B cell (primary cell): ENCODE results near the gene HMG20A. TPM values are rescaled to one million over a fixed set of nuclear protein-coding genes. Genes with fewer than 3 reads are reported as not detected.
A peak's percentile ranks its signal among the peaks of the same experiment; 100 is the strongest.

ENCODE experiments used
- ATAC-seq: fragments of 200-7000 bp; cut with Tn5 transposase; one replicate; pipeline ENCODE4 v1.10.0; 2021; ENCODE audit warnings: low read depth, mild to moderate bottlenecking, moderate number of reproducible peaks, moderate library complexity
- CTCF ChIA-PET: fragments of 350-600 bp; sonication (Branson Sonifier 250); formaldehyde crosslinking; loops from one replicate; lab custom pipeline; 2021; ENCODE audit warnings: antibody characterized with exemption, inconsistent platforms; lab: Charles Lee
- POLR2A ChIA-PET: fragments of 350-600 bp; sonication (Branson Sonifier 250); formaldehyde crosslinking; loops from one replicate; lab custom pipeline; 2021; ENCODE audit warnings: antibody characterized with exemption; lab: Charles Lee
- DNase-seq: peaks from one replicate; pipeline ENCODE4 v3.0.0; 2013
- H2AFZ ChIP-seq: 2 replicates; pipeline ENCODE4 v1.6.1; 2012; ENCODE audit warnings: mild to moderate bottlenecking, low read depth, low read length; ENCODE audit not compliant: insufficient read depth, poor library complexity, severe bottlenecking
- H3K27ac ChIP-seq, 2 donors: 1 replicate in 1 of 2; 2 replicates in 1 of 2; pipeline ENCODE4 v1.5.1; 2012 to 2013; ENCODE audit warnings: low read length in 2 of 2, mild to moderate bottlenecking in 2 of 2, moderate library complexity in 1 of 2
- H3K27me3 ChIP-seq, 4 experiments: fragments of 200-600 bp in 1 of 4; sonication (generic) in 1 of 4; replicated peaks in 1 of 4; 1 replicate in 2 of 4; 2 replicates in 2 of 4; pipeline versions ENCODE4 v1.6.1 to v1.7.0; 2013 to 2016; ENCODE audit warnings: low read length in 3 of 4, mild to moderate bottlenecking in 2 of 4, mixed read lengths in 1 of 4, moderate library complexity in 1 of 4; ENCODE audit not compliant: insufficient read depth in 4 of 4, control insufficient read depth in 3 of 4; ENCODE audit errors: control extremely low read depth in 1 of 4
- H3K36me3 ChIP-seq, 2 experiments: replicated peaks in 1 of 2; 1 replicate in 1 of 2; 2 replicates in 1 of 2; pipeline versions ENCODE4 v1.6.1 to v1.7.1; 2013; ENCODE audit warnings: low read length in 1 of 2; ENCODE audit not compliant: insufficient read depth in 2 of 2, control insufficient read depth in 1 of 2; ENCODE audit errors: control extremely low read depth in 1 of 2, extremely low read depth in 1 of 2
- H3K4me1 ChIP-seq, 2 donors: fragments of 200-600 bp in 1 of 2; sonication (generic) in 1 of 2; 1 replicate in 1 of 2; 2 replicates in 1 of 2; pipeline versions ENCODE4 v1.5.1 to v1.6.1; 2013 to 2017; ENCODE audit warnings: low read length in 2 of 2; ENCODE audit not compliant: control insufficient read depth in 2 of 2, insufficient read depth in 2 of 2
- H3K4me2 ChIP-seq: replicated peaks from 2 replicates; pipeline ENCODE3; 2012; ENCODE audit warnings: mild to moderate bottlenecking, low read depth, low read length; ENCODE audit not compliant: poor library complexity, severe bottlenecking
- H3K4me3 ChIP-seq, 5 experiments: fragments of 200-600 bp in 1 of 5; sonication (generic) in 1 of 5; 1 replicate in 3 of 5; 2 replicates in 2 of 5; pipeline versions ENCODE4 v1.5.1 to v1.7.0; 2011 to 2016; ENCODE audit warnings: low read length in 4 of 5, mild to moderate bottlenecking in 4 of 5, low read depth in 2 of 5, control low read depth in 1 of 5, moderate library complexity in 1 of 5; ENCODE audit not compliant: insufficient read depth in 1 of 5; ENCODE audit errors: control extremely low read depth in 1 of 5, extremely low read depth in 1 of 5
- H3K79me2 ChIP-seq: fragments of 200-600 bp; sonication (generic); one replicate; pipeline ENCODE4 v1.6.0; 2016; ENCODE audit warnings: low read length; ENCODE audit not compliant: control insufficient read depth, insufficient read depth
- H3K9ac ChIP-seq: fragments of 200-600 bp; sonication (generic); 2 replicates; pipeline ENCODE4 v1.6.1; 2017; ENCODE audit warnings: mild to moderate bottlenecking, low read length, moderate library complexity
- H3K9me3 ChIP-seq, 3 donors: one replicate each; pipeline versions ENCODE4 v1.6.1 to v1.7.1; 2013; ENCODE audit warnings: low read length in 2 of 3; ENCODE audit not compliant: control insufficient read depth in 2 of 3, insufficient read depth in 1 of 3; ENCODE audit errors: control extremely low read depth in 1 of 3
- H4K20me1 ChIP-seq: 2 replicates; pipeline ENCODE4 v1.6.0; 2012; ENCODE audit warnings: mild to moderate bottlenecking, low read length; ENCODE audit not compliant: insufficient read depth, control insufficient read depth, poor library complexity, severe bottlenecking
- H3K27ac Mint-ChIP-seq: one replicate; pipeline ENCODE4 v1.8.0; 2021; ENCODE audit warnings: mixed read lengths
- H3K27me3 Mint-ChIP-seq: one replicate; pipeline ENCODE4 v1.8.0; 2021; ENCODE audit warnings: mixed read lengths
- H3K4me1 Mint-ChIP-seq: one replicate; pipeline ENCODE4 v1.8.0; 2021; ENCODE audit warnings: mixed read lengths
- H3K4me3 Mint-ChIP-seq: one replicate; pipeline ENCODE4 v1.8.0; 2021; ENCODE audit warnings: mixed read lengths
- H3K9me3 Mint-ChIP-seq: one replicate; pipeline ENCODE4 v1.8.0; 2022; ENCODE audit warnings: mixed read lengths; ENCODE audit not compliant: insufficient read depth
- EZH2 ChIP-seq: IDR thresholded peaks from 2 replicates; pipeline ENCODE4 v1.6.1; 2012; ENCODE audit warnings: borderline replicate concordance, low read depth, mild to moderate bottlenecking, moderate library complexity, low read length; ENCODE audit not compliant: insufficient read depth, poor library complexity, severe bottlenecking
- WGBS: methylation state at CpG from one replicate; pipeline ENCODE4 v1.1.5; 2013; ENCODE audit warnings: missing lambda C conversion rate; ENCODE audit not compliant: insufficient coverage; 5-methylcytosine and 5-hydroxymethylcytosine counted together
- intact Hi-C: fragments of 100-400 bp; cut with micrococcal nuclease; formaldehyde crosslinking; loops from one replicate; pipeline ENCODE4 v1.10.0; 2022
- polyA plus RNA-seq: library from polyadenylated mRNA; depleted of rRNA; stranded (reverse); fragments of >200 nt; gene quantifications from 2 replicates; pipeline ENCODE4 v1.2.3, GENCODE V29; 2012
- total RNA-seq, 2 donors: library from RNA; stranded (reverse); fragments of 120-200 nt in 1 of 2; gene quantifications; 1 replicate in 1 of 2; 2 replicates in 1 of 2; pipeline versions ENCODE4 v1.2.3 to v1.2.4, GENCODE V29; 2013 to 2022
- TF ChIP-seq, protein P1 (sequence below): fragments of 200-600 bp; IDR thresholded peaks from one replicate; pipeline ENCODE4 v1.8.0; 2022; ENCODE audit warnings: antibody characterized with exemption, mild to moderate bottlenecking

HMG20A gene
- total and polyA plus RNA-seq, 2 donors (not counting 1 experiment from before 2014, with no cell fraction given), result 26.1 to 63.5 TPM

GRCh38 chr15:77416954-77417353 is 3.7 kb upstream of the HMG20A start:
- H3K27ac ChIP-seq, result no peak overlapping the region
- H3K9ac ChIP-seq, result no peak overlapping the region
- TF ChIP-seq, protein P1, sequence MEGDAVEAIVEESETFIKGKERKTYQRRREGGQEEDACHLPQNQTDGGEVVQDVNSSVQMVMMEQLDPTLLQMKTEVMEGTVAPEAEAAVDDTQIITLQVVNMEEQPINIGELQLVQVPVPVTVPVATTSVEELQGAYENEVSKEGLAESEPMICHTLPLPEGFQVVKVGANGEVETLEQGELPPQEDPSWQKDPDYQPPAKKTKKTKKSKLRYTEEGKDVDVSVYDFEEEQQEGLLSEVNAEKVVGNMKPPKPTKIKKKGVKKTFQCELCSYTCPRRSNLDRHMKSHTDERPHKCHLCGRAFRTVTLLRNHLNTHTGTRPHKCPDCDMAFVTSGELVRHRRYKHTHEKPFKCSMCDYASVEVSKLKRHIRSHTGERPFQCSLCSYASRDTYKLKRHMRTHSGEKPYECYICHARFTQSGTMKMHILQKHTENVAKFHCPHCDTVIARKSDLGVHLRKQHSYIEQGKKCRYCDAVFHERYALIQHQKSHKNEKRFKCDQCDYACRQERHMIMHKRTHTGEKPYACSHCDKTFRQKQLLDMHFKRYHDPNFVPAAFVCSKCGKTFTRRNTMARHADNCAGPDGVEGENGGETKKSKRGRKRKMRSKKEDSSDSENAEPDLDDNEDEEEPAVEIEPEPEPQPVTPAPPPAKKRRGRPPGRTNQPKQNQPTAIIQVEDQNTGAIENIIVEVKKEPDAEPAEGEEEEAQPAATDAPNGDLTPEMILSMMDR, result no peak
- TF ChIP-seq EZH2, result no peak
- no peak overlapping the region for H3K4me2 ChIP-seq
- DNase-seq, result no peak
- H3K4me1 ChIP-seq, result peaks cover 15 to 17% of the 10 kb centered on the region in 2 donors
- H3K27me3 ChIP-seq, result no peaks in the 10 kb centered on the region
- H2AFZ ChIP-seq, result no peak overlapping the region
- POLR2A ChIA-PET, result no interaction called here
- CTCF ChIA-PET, result no interaction called here
- no peaks in the 10 kb centered on the region for H3K9me3 Mint-ChIP-seq
- no peak overlapping the region for H3K4me3 Mint-ChIP-seq
- H3K27ac Mint-ChIP-seq, result no peak overlapping the region
- H3K4me1 Mint-ChIP-seq, result peaks cover 42% of the 10 kb centered on the region
- 86% methylated on average over 1 of the region's 1 CpG for WGBS
- no peak overlapping the region for H3K4me3 ChIP-seq
- peaks cover 0 to 3% of the 10 kb centered on the region in 2 experiments for H3K36me3 ChIP-seq
- no peaks in the 10 kb centered on the region for H3K9me3 ChIP-seq
- intact Hi-C loops, result no loop called here
- H3K27me3 Mint-ChIP-seq, result no peaks in the 10 kb centered on the region
- no peak for ATAC-seq
- H4K20me1 ChIP-seq, result no peaks in the 10 kb centered on the region
- peaks cover 81% of the 10 kb centered on the region for H3K79me2 ChIP-seq

DNA sequence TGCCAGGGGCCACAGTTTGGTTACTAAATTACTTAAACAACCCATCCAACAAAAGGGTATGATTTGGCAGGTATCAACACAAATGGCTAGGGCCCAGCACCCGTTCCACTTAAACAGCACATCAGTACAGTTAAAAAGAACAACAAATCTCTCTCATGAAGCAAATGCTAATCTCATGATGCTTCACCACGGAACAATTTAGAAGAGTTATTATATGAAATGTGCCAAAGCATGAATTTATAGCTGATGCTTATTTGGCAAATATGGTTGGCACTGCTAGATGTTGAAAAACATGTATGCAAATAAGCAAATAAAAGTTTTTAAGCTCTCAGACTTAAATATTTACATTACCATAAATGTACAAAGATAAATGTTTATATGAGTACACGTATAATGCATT is 3.1 kb upstream of the HMG20A start:
- Histone ChIP-seq H3K4me3 (no peak overlapping the region), H3K79me2 (peaks cover 81% of the 10 kb centered on the region), H3K4me1 (peaks cover 16 to 17% of the 10 kb centered on the region in 2 donors), H3K36me3 (peaks cover 0 to 3% of the 10 kb centered on the region in 2 experiments), H3K9ac (no peak overlapping the region), H3K27me3 (no peaks in the 10 kb centered on the region), H2AFZ (no peak overlapping the region), H4K20me1 (no peaks in the 10 kb centered on the region), H3K9me3 (no peaks in the 10 kb centered on the region), H3K4me2 (no peak overlapping the region), H3K27ac (no peak overlapping the region)
- H3K9me3 Mint-ChIP-seq, result no peaks in the 10 kb centered on the region
- ChIA-PET POLR2A (no interaction called here), CTCF (no interaction called here)
- DNase-seq (no peak), ATAC-seq (no peak)
- H3K27ac Mint-ChIP-seq, result no peak overlapping the region
- intact Hi-C loops, result no loop called here
- TF ChIP-seq, protein P1, result no peak
- TF ChIP-seq EZH2, result no peak
- WGBS, result no CpG with 5 or more reads among the region's 3 CpGs
- H3K27me3 Mint-ChIP-seq, result no peaks in the 10 kb centered on the region
- peak overlapping the region; percentile 8 for H3K4me3 Mint-ChIP-seq
- H3K4me1 Mint-ChIP-seq, result peaks cover 38% of the 10 kb centered on the region
